Measurements from ENCODE around the gene CTSW. TPM values are rescaled to one million over a fixed set of nuclear protein-coding genes. Genes with fewer than 3 reads are reported as not detected.

The CTSW gene
- total RNA-seq, 4 donors from 2014 or later: 0.62 to 3.6 TPM; not detected in 2

- intact Hi-C loops (cut with DNase I; ENCODE audit: low total_unique reads): no loop called here
- H3K27ac ChIP-seq: no peak overlapping the region
Observed at GRCh38 chr11:65927904-65928397, 48.3 kb downstream of the CTSW start.

GRCh38 chr11:65928667-65929066, 49.0 kb downstream of the CTSW start:
- no peak for DNase-seq
- H3K4me1 ChIP-seq: no peaks in the 10 kb centered on the region
- no peak overlapping the region for H3K27ac ChIP-seq
- H3K27me3 ChIP-seq: no peaks in the 10 kb centered on the region
- H3K36me3 ChIP-seq: no peaks in the 10 kb centered on the region
- intact Hi-C loops (cut with DNase I; ENCODE audit: low total_unique reads): no loop called here
- TF ChIP-seq CTCF (IDR thresholded peaks at IDR 0.05) (no peak), POLR2A (IDR thresholded peaks at IDR 0.05) (no peak)
- H3K4me3 ChIP-seq: no peak overlapping the region
- H3K9me3 ChIP-seq: no peaks in the 10 kb centered on the region

More at GRCh38 chr11:65927904-65928397, 48.3 kb downstream of the CTSW start:
- Histone ChIP-seq H3K9me3 (no peaks in the 10 kb centered on the region), H3K4me3 (no peak overlapping the region), H3K4me1 (no peaks in the 10 kb centered on the region), H3K36me3 (no peaks in the 10 kb centered on the region), H3K27me3 (no peaks in the 10 kb centered on the region)
- no peak for DNase-seq
- TF ChIP-seq POLR2A (IDR thresholded peaks at IDR 0.05): no peak
- no peak for TF ChIP-seq CTCF (IDR thresholded peaks at IDR 0.05)

GRCh38 chr11:65931773-65932557, 52.3 kb downstream of the CTSW start:
- H3K4me1 ChIP-seq: no peaks in the 10 kb centered on the region
- H3K36me3 ChIP-seq: no peaks in the 10 kb centered on the region
- no peaks in the 10 kb centered on the region for H3K27me3 ChIP-seq
- no peaks in the 10 kb centered on the region for H3K9me3 ChIP-seq
- intact Hi-C loops (cut with DNase I; ENCODE audit: low total_unique reads): no loop called here
- TF ChIP-seq CTCF (IDR thresholded peaks at IDR 0.05): no peak
- no peak for TF ChIP-seq POLR2A (IDR thresholded peaks at IDR 0.05)
- DNase-seq: no peak
- no peak overlapping the region for H3K4me3 ChIP-seq
- no peak overlapping the region for H3K27ac ChIP-seq

- no peak for DNase-seq
- Histone ChIP-seq H3K4me3 (no peak overlapping the region), H3K9me3 (no peaks in the 10 kb centered on the region), H3K27ac (no peak overlapping the region), H3K4me1 (no peaks in the 10 kb centered on the region), H3K36me3 (no peaks in the 10 kb centered on the region), H3K27me3 (no peaks in the 10 kb centered on the region)
- intact Hi-C loops (cut with DNase I; ENCODE audit: low total_unique reads): no loop called here
- TF ChIP-seq CTCF (IDR thresholded peaks at IDR 0.05) (no peak), POLR2A (IDR thresholded peaks at IDR 0.05) (no peak)
Observed at GRCh38 chr11:65932558-65932919, 52.9 kb downstream of the CTSW start.

Other genes starting within 250 kb of the CTSW start
- 10 to 100 TPM; 11.2 to 60.1 (median 27.0) TPM for gene SIPA1, start 241.7 kb upstream of the CTSW start, total RNA-seq
- gene RELA, start 216.9 kb upstream of the CTSW start, total RNA-seq: 10 to 100 TPM in 3 of 4 donors, 1 to 10 TPM in 1; 6.7 to 97.1 (median 36.5) TPM
- gene KAT5, start 167.6 kb upstream of the CTSW start, total RNA-seq: 100 to 1,000 TPM in 2 of 4 donors, 10 to 100 TPM in 2; 37.1 to 113 (median 81.5) TPM
- gene RNASEH2C, start 159.0 kb upstream of the CTSW start, total RNA-seq: 100 to 1,000 TPM in 1 of 4 donors, 10 to 100 TPM in 3; 35.2 to 107 (median 65.4) TPM
- gene AP5B1, start 98.9 kb upstream of the CTSW start, total RNA-seq: 10 to 100 TPM in 1 of 4 donors, 1 to 10 TPM in 3; 2.4 to 17.1 (median 5.7) TPM
- gene OVOL1, start 92.8 kb upstream of the CTSW start, total RNA-seq: 1 to 10 TPM in 1 of 4 donors, not detected in 3; 1.0 TPM
- 1 to 10 TPM in 1 of 4 donors, under 1 TPM in 1, not detected in 2; 0.58 to 2.6 TPM for gene SNX32, start 45.9 kb upstream of the CTSW start, total RNA-seq
- gene CFL1, start 21.7 kb upstream of the CTSW start, total RNA-seq: 100 to 1,000 TPM; 227 to 514 (median 399) TPM
- gene MUS81, start 19.4 kb upstream of the CTSW start, total RNA-seq: 100 to 1,000 TPM in 1 of 4 donors, 10 to 100 TPM in 3; 28.8 to 108 (median 75.0) TPM
- 100 to 1,000 TPM in 1 of 4 donors, 10 to 100 TPM in 3; 56.1 to 165 (median 87.3) TPM for gene EFEMP2, start 7.0 kb upstream of the CTSW start, total RNA-seq
- gene FIBP, start 8.6 kb downstream of the CTSW start, total RNA-seq: 100 to 1,000 TPM in 1 of 4 donors, 10 to 100 TPM in 3; 39.7 to 239 (median 52.2) TPM
- gene CCDC85B, start 10.8 kb downstream of the CTSW start, total RNA-seq: 100 to 1,000 TPM in 1 of 4 donors, 10 to 100 TPM in 3; 22.3 to 141 (median 54.5) TPM
- 1 to 10 TPM in 2 of 4 donors, not detected in 2; 2.9 to 3.9 TPM for gene FOSL1, start 20.6 kb downstream of the CTSW start, total RNA-seq
- 10 to 100 TPM; 11.5 to 53.0 (median 29.7) TPM for gene C11orf68, start 39.2 kb downstream of the CTSW start, total RNA-seq
- 10 to 100 TPM in 3 of 4 donors, 1 to 10 TPM in 1; 9.2 to 83.0 (median 60.6) TPM for gene DRAP1, start 39.6 kb downstream of the CTSW start, total RNA-seq
- not detected for gene TSGA10IP, start 65.6 kb downstream of the CTSW start, total RNA-seq
- gene SART1, start 81.9 kb downstream of the CTSW start, total RNA-seq: 10 to 100 TPM; 10.3 to 77.9 (median 30.5) TPM
- gene EIF1AD, start 122.3 kb downstream of the CTSW start, total RNA-seq: 10 to 100 TPM; 15.6 to 38.2 (median 33.1) TPM
- 100 to 1,000 TPM in 2 of 4 donors, 10 to 100 TPM in 1, 1 to 10 TPM in 1; 8.7 to 136 (median 76.6) TPM for gene BANF1, start 122.7 kb downstream of the CTSW start, total RNA-seq
- gene CST6, start 132.2 kb downstream of the CTSW start, total RNA-seq: under 1 TPM in 1 of 4 donors, not detected in 3; 0.59 TPM
- gene CATSPER1, start 146.6 kb downstream of the CTSW start, total RNA-seq: under 1 TPM in 1 of 4 donors, not detected in 3; 0.26 TPM
- 1 to 10 TPM in 2 of 4 donors, under 1 TPM in 1, not detected in 1; 0.26 to 2.1 (median 1.9) TPM for gene GAL3ST3, start 169.3 kb downstream of the CTSW start, total RNA-seq
- gene SF3B2, start 172.5 kb downstream of the CTSW start, total RNA-seq: 100 to 1,000 TPM in 2 of 4 donors, 10 to 100 TPM in 2; 59.9 to 195 (median 106) TPM
- gene PACS1, start 190.4 kb downstream of the CTSW start, total RNA-seq: 10 to 100 TPM in 3 of 4 donors, 1 to 10 TPM in 1; 2.9 to 79.2 (median 57.2) TPM